K562 (cell line): ENCODE data around the gene GPX1. TPM values are rescaled to one million over a fixed set of nuclear protein-coding genes. Genes with fewer than 3 reads are reported as not detected.

Experiments used
- ASH1L ChIP-seq: fragments of 450-650 bp; IDR thresholded peaks from 2 replicates; pipeline ENCODE4 v1.6.1; 2018; ENCODE audit warnings: borderline replicate concordance, mild to moderate bottlenecking, low read depth; ENCODE audit not compliant: partially characterized antibody
- CTCF ChIP-seq, 3 experiments: IDR thresholded peaks in 2 of 3; conservative IDR thresholded peaks in 1 of 3; 2 replicates each; pipeline ENCODE4 v1.5.1; 2011 to 2012; ENCODE audit warnings: low read length in 3 of 3, mild to moderate bottlenecking in 3 of 3, control low read depth in 2 of 3, improper control_type of control experiment in 1 of 3, inconsistent platforms in 1 of 3, low read depth in 1 of 3, mixed read lengths in 1 of 3, moderate library complexity in 1 of 3; ENCODE audit not compliant: insufficient read depth in 2 of 3
- CXXC5 ChIP-seq: fragments of 250-450 bp; sonication (Bioruptor Pico); IDR thresholded peaks from 2 replicates; pipeline ENCODE4 v1.8.0; 2022; ENCODE audit warnings: inconsistent platforms, mild to moderate bottlenecking, moderate library complexity
- E2F3 ChIP-seq: fragments of 250-450 bp; sonication (Bioruptor Pico); IDR thresholded peaks from 2 replicates; pipeline ENCODE4 v1.4.0; 2020; ENCODE audit warnings: mild to moderate bottlenecking
- FOXM1 ChIP-seq, 2 experiments: fragments of 450-650 bp in 1 of 2; sonication (generic) in 1 of 2; formaldehyde crosslinking in 1 of 2; IDR thresholded peaks; 2 replicates each; pipeline versions ENCODE4 v1.6.1 to v1.9.0; 2017 to 2022; ENCODE audit warnings: low read depth in 2 of 2, mild to moderate bottlenecking in 2 of 2, missing genetic modification reagents in 1 of 2, moderate library complexity in 1 of 2
- GTF2E2 ChIP-seq: fragments of 200-800 bp; sonication (Bioruptor generic); IDR thresholded peaks from 2 replicates; pipeline ENCODE4 v1.6.1; 2016; ENCODE audit warnings: missing genetic modification characterization, missing compliant biosample characterization
- KAT2B ChIP-seq: IDR thresholded peaks from one replicate; pipeline ENCODE4 v1.6.1; 2012; ENCODE audit warnings: low read depth, mild to moderate bottlenecking, control low read depth, inconsistent platforms, low read length, moderate library complexity
- MCM5 ChIP-seq: fragments of 450-650 bp; IDR thresholded peaks from 2 replicates; pipeline ENCODE4 v1.6.1; 2016; ENCODE audit warnings: low read depth
- NONO ChIP-seq, 2 experiments: fragments of 200-400 bp in 1 of 2; fragments of 450-650 bp in 1 of 2; formaldehyde crosslinking in 1 of 2; IDR thresholded peaks; 2 replicates each; pipeline ENCODE4 v1.6.1; 2017; ENCODE audit warnings: low read depth in 2 of 2, mild to moderate bottlenecking in 2 of 2, moderate library complexity in 2 of 2, low read length in 1 of 2
- NR2C2 ChIP-seq, 2 experiments: fragments of 200-800 bp in 1 of 2; sonication (Bioruptor generic) in 1 of 2; sonication (generic) in 1 of 2; formaldehyde crosslinking in 1 of 2; IDR thresholded peaks; 2 replicates each; pipeline versions ENCODE4 v1.6.1 to v1.8.0; 2016 to 2022; ENCODE audit warnings: mild to moderate bottlenecking in 1 of 2, missing compliant biosample characterization in 1 of 2, missing genetic modification characterization in 1 of 2, missing genetic modification reagents in 1 of 2
- ZEB2 ChIP-seq: fragments of 450-650 bp; IDR thresholded peaks from 2 replicates; pipeline ENCODE4 v1.6.1; 2016
- ZHX1 ChIP-seq: fragments of 150-350 bp; conservative IDR thresholded peaks from 2 replicates; pipeline ENCODE4 v1.6.1; 2014; ENCODE audit warnings: low read length
- ZNF316 ChIP-seq: fragments of 450-650 bp; IDR thresholded peaks from 2 replicates; pipeline ENCODE4 v1.6.1; 2016
- polyA plus RNA-seq, 8 experiments: library from polyadenylated mRNA; depleted of rRNA in 4 of 8; stranded (reverse) in 5 of 8; unstranded in 3 of 8; fragments of >200 nt; fragmentation: Nextera tagmentation in 2 of 8; fragmentation: Illumina TruSeq in 1 of 8; extraction: Ambion mirVana in 2 of 8; extraction: Trizol in 1 of 8; gene quantifications; 2 replicates each; pipeline versions ENCODE4 v1.2.1 to v1.2.3, GENCODE V29; 2011 to 2014; ENCODE audit warnings: inconsistent platforms in 1 of 8, missing spikeins in 1 of 8
- total RNA-seq, 7 experiments: library from RNA; depleted of rRNA in 6 of 7; stranded (reverse); fragments of >200 nt in 6 of 7; fragmentation: Illumina TruSeq in 2 of 7; extraction: Trizol in 2 of 7; gene quantifications; 2 replicates each; pipeline versions ENCODE4 v1.2.1 to v1.2.3, GENCODE V29; 2011 to 2021; ENCODE audit warnings: low replicate concordance in 1 of 7
- TF ChIP-seq, protein P1 (sequence below): sonication (generic); formaldehyde crosslinking; IDR thresholded peaks from 2 replicates; pipeline ENCODE4 v1.8.0; 2022; ENCODE audit warnings: mild to moderate bottlenecking, missing genetic modification reagents
- TF ChIP-seq, protein P2 (sequence below): IDR thresholded peaks from 2 replicates; pipeline ENCODE4 v1.6.1; 2014; ENCODE audit warnings: antibody characterized with exemption

Gene GPX1
- total and polyA plus RNA-seq, 9 of the 15 experiments (the other 6 are each of a cell fraction or from before 2014, with no cell fraction given): 0.08 to 1.3 (median 0.21) TPM; not detected in 5

DNA sequence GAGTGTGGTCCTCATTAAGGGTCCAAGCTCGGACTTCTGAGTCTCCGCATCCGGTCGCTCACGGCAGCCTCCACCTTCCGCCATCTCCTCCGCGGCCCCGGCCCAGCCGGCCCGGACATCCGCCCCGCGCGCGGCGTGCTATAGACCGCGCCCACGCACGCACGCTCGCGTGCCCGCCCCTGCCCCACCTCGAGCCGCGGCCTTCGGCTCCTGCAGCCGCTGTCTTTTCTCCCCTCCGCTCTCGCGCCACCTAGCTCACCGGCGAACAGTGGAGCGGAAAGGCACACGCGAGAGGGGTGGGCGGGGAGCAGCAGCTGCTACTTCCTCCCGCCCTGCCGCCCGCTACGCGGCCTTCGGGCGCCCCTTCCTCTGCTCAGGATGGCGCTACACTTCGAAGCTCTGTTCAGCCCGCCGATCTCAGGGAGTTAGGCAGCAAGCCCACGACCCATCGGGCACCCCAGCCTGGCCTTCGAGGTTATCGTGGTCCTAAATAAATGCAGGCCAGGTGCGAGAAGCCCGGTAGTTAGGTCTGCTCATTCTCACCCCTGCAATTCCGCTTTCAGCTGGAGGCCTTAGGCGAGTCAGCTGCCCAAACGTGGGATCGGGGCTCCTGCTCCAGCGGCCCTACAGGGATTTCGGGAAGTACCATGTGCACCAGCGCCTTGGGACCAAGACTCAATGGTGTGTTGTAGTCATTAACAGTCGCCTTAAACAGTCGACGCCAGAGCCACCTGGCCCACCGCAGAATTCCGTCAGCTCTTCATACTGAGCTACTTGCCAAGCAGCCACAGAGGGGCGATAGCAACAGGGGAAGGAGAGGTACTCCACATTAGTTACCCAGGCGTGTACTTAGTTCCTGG, 18.0 kb downstream of the GPX1 start, which contains the start of gene USP4 (continued):
- TF ChIP-seq CTCF (IDR thresholded peaks at IDR 0.05 in 2 of 3, conservative IDR thresholded peaks at IDR 0.05 in 1 of 3; ENCODE audit: insufficient read depth in 2 of 3, low read depth in 1 of 3, low read length in 3 of 3) (peak; percentile 62 to 75 (median 69)), NR2C2 (CRISPR knock-in tag; IDR thresholded peaks at IDR 0.05) (peak; percentile 63; the same call in 1 of the 2 replicates), NR2C2 (tag; IDR thresholded peaks at IDR 0.05) (peak; percentile 67), MCM5 (no peak), ZEB2 (0 out of 2 replicates have a peak, but pooled peaks have one; percentile 12), ZHX1 (0 out of 2 replicates have a peak, but pooled peaks have one; percentile 53), FOXM1 (IDR thresholded peaks at IDR 0.05; ENCODE audit: low read depth) (no peak), FOXM1 (CRISPR knock-in tag; IDR thresholded peaks at IDR 0.05; ENCODE audit: low read depth) (no peak), NONO (IDR thresholded peaks at IDR 0.05; ENCODE audit: low read depth in 2 of 2, low read length in 1 of 2) (peak in 1 of 2 experiments; percentile 27; a peak in 2 of 4 replicates), CXXC5 (CRISPR knock-in tag) (peak; percentile 92), GTF2E2 (tag) (peak; percentile 84), ASH1L (no peak), E2F3 (peak; percentile 66), KAT2B (no peak), ZNF316 (no peak)
- TF ChIP-seq, protein P1, sequence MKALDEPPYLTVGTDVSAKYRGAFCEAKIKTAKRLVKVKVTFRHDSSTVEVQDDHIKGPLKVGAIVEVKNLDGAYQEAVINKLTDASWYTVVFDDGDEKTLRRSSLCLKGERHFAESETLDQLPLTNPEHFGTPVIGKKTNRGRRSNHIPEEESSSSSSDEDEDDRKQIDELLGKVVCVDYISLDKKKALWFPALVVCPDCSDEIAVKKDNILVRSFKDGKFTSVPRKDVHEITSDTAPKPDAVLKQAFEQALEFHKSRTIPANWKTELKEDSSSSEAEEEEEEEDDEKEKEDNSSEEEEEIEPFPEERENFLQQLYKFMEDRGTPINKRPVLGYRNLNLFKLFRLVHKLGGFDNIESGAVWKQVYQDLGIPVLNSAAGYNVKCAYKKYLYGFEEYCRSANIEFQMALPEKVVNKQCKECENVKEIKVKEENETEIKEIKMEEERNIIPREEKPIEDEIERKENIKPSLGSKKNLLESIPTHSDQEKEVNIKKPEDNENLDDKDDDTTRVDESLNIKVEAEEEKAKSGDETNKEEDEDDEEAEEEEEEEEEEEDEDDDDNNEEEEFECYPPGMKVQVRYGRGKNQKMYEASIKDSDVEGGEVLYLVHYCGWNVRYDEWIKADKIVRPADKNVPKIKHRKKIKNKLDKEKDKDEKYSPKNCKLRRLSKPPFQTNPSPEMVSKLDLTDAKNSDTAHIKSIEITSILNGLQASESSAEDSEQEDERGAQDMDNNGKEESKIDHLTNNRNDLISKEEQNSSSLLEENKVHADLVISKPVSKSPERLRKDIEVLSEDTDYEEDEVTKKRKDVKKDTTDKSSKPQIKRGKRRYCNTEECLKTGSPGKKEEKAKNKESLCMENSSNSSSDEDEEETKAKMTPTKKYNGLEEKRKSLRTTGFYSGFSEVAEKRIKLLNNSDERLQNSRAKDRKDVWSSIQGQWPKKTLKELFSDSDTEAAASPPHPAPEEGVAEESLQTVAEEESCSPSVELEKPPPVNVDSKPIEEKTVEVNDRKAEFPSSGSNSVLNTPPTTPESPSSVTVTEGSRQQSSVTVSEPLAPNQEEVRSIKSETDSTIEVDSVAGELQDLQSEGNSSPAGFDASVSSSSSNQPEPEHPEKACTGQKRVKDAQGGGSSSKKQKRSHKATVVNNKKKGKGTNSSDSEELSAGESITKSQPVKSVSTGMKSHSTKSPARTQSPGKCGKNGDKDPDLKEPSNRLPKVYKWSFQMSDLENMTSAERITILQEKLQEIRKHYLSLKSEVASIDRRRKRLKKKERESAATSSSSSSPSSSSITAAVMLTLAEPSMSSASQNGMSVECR (CRISPR knock-in tag): peak; percentile 86
- TF ChIP-seq, protein P2, sequence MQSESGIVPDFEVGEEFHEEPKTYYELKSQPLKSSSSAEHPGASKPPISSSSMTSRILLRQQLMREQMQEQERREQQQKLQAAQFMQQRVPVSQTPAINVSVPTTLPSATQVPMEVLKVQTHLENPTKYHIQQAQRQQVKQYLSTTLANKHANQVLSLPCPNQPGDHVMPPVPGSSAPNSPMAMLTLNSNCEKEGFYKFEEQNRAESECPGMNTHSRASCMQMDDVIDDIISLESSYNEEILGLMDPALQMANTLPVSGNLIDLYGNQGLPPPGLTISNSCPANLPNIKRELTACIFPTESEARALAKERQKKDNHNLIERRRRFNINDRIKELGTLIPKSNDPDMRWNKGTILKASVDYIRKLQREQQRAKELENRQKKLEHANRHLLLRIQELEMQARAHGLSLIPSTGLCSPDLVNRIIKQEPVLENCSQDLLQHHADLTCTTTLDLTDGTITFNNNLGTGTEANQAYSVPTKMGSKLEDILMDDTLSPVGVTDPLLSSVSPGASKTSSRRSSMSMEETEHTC: no peak; the same call in 1 of the 2 replicates
